OCI-LY1 (cell line): Measurements from ENCODE around the gene AK6.

Experiments used
- H2AFZ ChIP-seq: fragments of 200-600 bp; sonication (generic), shearing (Covaris generic); 2 replicates; pipeline ENCODE4 v1.6.0; 2014; ENCODE audit warnings: antibody characterized with exemption, mild to moderate bottlenecking, low read length
- H3F3A ChIP-seq: fragments of 200-600 bp; sonication (generic), shearing (Covaris generic); 2 replicates; pipeline ENCODE4 v1.6.0; 2014; ENCODE audit warnings: mild to moderate bottlenecking, antibody characterized with exemption, low read length, moderate library complexity; ENCODE audit not compliant: insufficient read depth
- H3K27ac ChIP-seq: fragments of 200-600 bp; sonication (generic); 2 replicates; pipeline ENCODE4 v1.5.1; 2014; ENCODE audit warnings: low read length, mixed run types, mild to moderate bottlenecking, low read depth; ENCODE audit not compliant: poor library complexity, severe bottlenecking
- H3K27me3 ChIP-seq: fragments of 200-600 bp; sonication (generic); 2 replicates; pipeline ENCODE4 v1.6.0; 2014; ENCODE audit warnings: antibody characterized with exemption, mild to moderate bottlenecking, low read length, moderate library complexity; ENCODE audit not compliant: insufficient read depth
- H3K36me3 ChIP-seq: fragments of 200-600 bp; sonication (generic); 2 replicates; pipeline ENCODE4 v1.6.1; 2014; ENCODE audit warnings: mild to moderate bottlenecking, antibody characterized with exemption, low read length, moderate library complexity, mixed read lengths; ENCODE audit not compliant: insufficient read depth
- H3K4me1 ChIP-seq: fragments of 200-600 bp; sonication (generic); 2 replicates; pipeline ENCODE4 v1.5.1; 2014; ENCODE audit warnings: mild to moderate bottlenecking, low read length, moderate library complexity; ENCODE audit not compliant: insufficient read depth, severe bottlenecking
- H3K4me2 ChIP-seq: fragments of 200-600 bp; sonication (generic), shearing (Covaris generic); 2 replicates; pipeline ENCODE4 v1.6.1; 2014; ENCODE audit warnings: low read length
- H3K4me3 ChIP-seq: fragments of 200-600 bp; sonication (generic); 2 replicates; pipeline ENCODE4 v1.5.1; 2014; ENCODE audit warnings: low read length, low read depth, mild to moderate bottlenecking, mixed read lengths; ENCODE audit not compliant: poor library complexity, severe bottlenecking
- H3K79me2 ChIP-seq: fragments of 200-600 bp; shearing (Covaris generic); 2 replicates; pipeline ENCODE4 v1.6.1; 2016; ENCODE audit warnings: mixed run types, low read length, mixed read lengths; ENCODE audit not compliant: insufficient read depth
- H3K9ac ChIP-seq: fragments of 200-600 bp; sonication (generic), shearing (Covaris generic); 2 replicates; pipeline ENCODE4 v1.6.1; 2014; ENCODE audit warnings: mild to moderate bottlenecking, low read length, mixed read lengths
- H3K9me2 ChIP-seq: fragments of 200-600 bp; sonication (generic), shearing (Covaris generic); 2 replicates; pipeline ENCODE4 v1.6.1; 2014; ENCODE audit warnings: low read depth, mild to moderate bottlenecking, low read length, mixed read lengths
- H3K9me3 ChIP-seq: fragments of 200-600 bp; shearing (Covaris generic); 2 replicates; pipeline ENCODE4 v1.6.1; 2014; ENCODE audit warnings: low read length, mixed read lengths
- H4K20me1 ChIP-seq: fragments of 200-600 bp; sonication (generic), shearing (Covaris generic); 2 replicates; pipeline ENCODE4 v1.6.0; 2016; ENCODE audit warnings: mild to moderate bottlenecking, low read length; ENCODE audit not compliant: insufficient read depth
- CTCF ChIP-seq: fragments of 200-600 bp; sonication (generic), shearing (Covaris generic); IDR thresholded peaks from 2 replicates; pipeline ENCODE4 v1.5.1; 2017; ENCODE audit warnings: mild to moderate bottlenecking, antibody characterized with exemption, low read length, moderate library complexity, mixed read lengths
- EZH2 ChIP-seq: fragments of 200-600 bp; sonication (generic), shearing (Covaris generic); IDR thresholded peaks from 2 replicates; pipeline ENCODE4 v1.8.0; 2017; ENCODE audit warnings: borderline replicate concordance, mixed run types, mild to moderate bottlenecking, antibody characterized with exemption, low read length, moderate library complexity, mixed read lengths

Gene AK6

DNA sequence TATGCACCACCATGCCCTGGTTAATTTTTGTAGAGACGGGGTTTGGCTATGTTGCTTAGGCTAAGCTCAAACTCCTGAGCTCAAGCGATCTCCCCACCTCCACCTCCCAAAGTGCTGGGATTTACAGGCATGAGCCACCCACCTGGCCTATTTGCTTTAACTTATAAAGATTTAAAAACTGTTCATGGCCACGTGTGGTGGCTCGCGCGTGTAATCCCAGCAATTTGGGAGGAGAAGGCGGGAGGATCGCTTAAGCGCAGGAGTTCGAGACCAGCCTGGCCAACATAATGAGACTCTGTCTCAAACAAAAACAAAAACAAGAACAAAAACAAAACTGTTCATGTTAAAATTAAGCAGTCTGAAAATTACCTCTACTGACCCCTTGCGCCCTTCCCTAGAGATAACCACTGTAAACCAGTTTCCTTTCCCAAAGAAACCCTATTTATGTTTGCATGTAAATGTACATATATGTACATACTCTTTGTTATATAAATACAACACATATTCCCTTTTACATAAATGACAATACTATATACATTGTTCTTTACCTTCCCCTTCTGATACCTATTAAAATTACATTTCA is 1.5 kb downstream of the AK6 start:
- Histone ChIP-seq H3K9me3 (no peaks in the 10 kb centered on the region), H3K36me3 (peaks cover 41% of the 10 kb centered on the region), H3F3A (no peaks in the 10 kb centered on the region), H3K9me2 (no peaks in the 10 kb centered on the region), H3K4me2 (peak overlapping the region; percentile 100), H3K79me2 (peaks cover 73% of the 10 kb centered on the region), H2AFZ (no peak overlapping the region), H3K4me1 (peaks cover 49% of the 10 kb centered on the region), H4K20me1 (no peaks in the 10 kb centered on the region), H3K4me3 (peak overlapping the region; percentile 91), H3K27me3 (no peaks in the 10 kb centered on the region), H3K9ac (peak overlapping the region; percentile 94), H3K27ac (peak overlapping the region; percentile 77)
- TF ChIP-seq CTCF (peak; percentile 45), EZH2 (no peak)

DNA sequence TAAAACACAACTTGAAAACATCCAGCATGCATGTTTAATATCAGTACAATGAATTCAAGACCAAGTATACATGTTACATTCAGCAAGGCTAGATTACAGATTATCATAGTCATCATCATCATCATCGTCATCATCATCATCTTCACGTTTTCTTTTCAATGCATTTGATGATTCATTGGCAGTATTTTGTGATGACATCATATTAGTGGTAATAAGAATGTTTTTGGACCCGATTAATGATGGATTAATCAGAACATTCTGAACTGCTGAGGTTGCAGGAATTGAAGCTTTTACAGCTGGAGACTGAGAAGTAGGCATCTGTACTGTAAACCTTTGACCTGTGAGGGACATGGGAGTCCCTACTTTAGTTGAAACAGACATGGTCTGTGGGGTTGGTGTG is 4.5 kb downstream of the AK6 start:
- Histone ChIP-seq H3K4me3 (no peak overlapping the region), H3K9me3 (no peaks in the 10 kb centered on the region), H3K27ac (no peak overlapping the region), H3K9ac (no peak overlapping the region), H4K20me1 (no peaks in the 10 kb centered on the region), H3K36me3 (peaks cover 54% of the 10 kb centered on the region), H3K27me3 (no peaks in the 10 kb centered on the region), H3K9me2 (no peaks in the 10 kb centered on the region), H3F3A (no peaks in the 10 kb centered on the region), H2AFZ (no peak overlapping the region), H3K4me1 (peaks cover 26% of the 10 kb centered on the region), H3K4me2 (no peak overlapping the region), H3K79me2 (peaks cover 53% of the 10 kb centered on the region)
- TF ChIP-seq EZH2 (no peak), CTCF (no peak)

DNA sequence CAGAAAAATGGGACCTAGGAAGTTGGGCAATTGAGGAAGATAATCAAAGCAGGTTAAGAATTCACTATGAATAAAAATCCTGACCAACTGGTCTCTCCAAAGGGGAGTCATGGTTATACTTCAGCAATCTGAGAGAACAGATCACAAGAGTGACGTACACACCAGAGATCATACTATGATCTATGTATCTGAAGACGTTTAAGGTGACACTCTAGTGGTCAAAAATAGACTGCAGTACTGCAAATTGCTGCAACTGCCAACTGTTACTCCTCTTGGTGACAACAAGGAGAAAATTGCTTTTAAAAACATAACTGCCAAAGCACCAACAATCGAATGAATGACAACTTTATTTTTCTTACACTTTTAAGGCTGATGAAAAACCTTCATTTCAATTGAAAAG is 4.9 kb downstream of the AK6 start:
- Histone ChIP-seq H3K4me3 (no peak overlapping the region), H3K27ac (no peak overlapping the region), H3K4me1 (peaks cover 26% of the 10 kb centered on the region), H3K4me2 (no peak overlapping the region), H3K27me3 (no peaks in the 10 kb centered on the region), H2AFZ (no peak overlapping the region), H3K79me2 (peaks cover 57% of the 10 kb centered on the region), H3K9me3 (no peaks in the 10 kb centered on the region), H3F3A (no peaks in the 10 kb centered on the region), H3K9me2 (no peaks in the 10 kb centered on the region), H3K9ac (no peak overlapping the region), H3K36me3 (peaks cover 58% of the 10 kb centered on the region), H4K20me1 (no peaks in the 10 kb centered on the region)
- TF ChIP-seq CTCF (peak; percentile 44; the same call in 1 of the 2 replicates), EZH2 (no peak)
